Inferior parietal cortex (tissue), 1 donor: Measurements from ENCODE around the gene ARAP1.

ENCODE experiments used
- DNase-seq: peaks from one replicate; pipeline ENCODE4 v3.0.0-alpha.2; 2016; ENCODE audit errors: extremely low spot score

Gene ARAP1

DNA sequence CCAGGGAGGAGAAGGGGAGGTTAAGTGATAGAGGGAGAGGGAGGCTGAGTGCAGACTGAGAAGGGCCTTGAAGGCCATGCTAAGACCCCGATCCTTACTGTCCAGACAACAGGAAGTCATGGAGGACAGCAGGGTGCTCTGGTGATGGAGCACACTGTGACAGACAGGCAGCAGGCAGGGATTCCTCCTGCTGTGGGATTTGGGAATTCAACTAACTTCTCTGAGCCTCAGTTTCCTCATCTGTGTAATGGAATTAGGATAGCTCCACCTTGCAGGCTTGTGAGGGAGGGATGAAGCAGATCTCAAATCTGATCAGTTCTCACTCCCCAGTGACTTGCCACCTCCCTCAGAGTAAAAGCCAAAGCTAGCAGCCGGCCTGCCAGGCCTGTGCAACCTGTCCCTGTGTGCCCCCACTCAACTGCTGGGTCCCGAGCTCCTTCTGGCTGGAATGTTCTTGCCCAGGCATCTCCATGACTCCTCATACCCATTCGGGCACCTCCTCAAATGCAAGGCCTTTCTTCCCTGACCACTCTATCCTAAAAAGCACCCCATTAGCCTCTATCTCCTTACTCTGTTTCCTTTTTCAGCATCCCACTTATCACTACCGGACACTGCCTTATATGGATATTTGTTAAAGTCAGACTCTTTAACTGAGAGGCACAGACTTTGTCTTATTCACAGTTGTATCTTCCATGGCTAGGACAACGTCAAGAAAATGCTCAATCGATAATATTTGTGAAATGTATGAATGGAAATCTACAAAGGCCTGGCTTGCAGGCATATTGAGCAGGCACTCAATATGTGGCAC is 9.5 kb downstream of the ARAP1 start:
- no peak for DNase-seq

DNA sequence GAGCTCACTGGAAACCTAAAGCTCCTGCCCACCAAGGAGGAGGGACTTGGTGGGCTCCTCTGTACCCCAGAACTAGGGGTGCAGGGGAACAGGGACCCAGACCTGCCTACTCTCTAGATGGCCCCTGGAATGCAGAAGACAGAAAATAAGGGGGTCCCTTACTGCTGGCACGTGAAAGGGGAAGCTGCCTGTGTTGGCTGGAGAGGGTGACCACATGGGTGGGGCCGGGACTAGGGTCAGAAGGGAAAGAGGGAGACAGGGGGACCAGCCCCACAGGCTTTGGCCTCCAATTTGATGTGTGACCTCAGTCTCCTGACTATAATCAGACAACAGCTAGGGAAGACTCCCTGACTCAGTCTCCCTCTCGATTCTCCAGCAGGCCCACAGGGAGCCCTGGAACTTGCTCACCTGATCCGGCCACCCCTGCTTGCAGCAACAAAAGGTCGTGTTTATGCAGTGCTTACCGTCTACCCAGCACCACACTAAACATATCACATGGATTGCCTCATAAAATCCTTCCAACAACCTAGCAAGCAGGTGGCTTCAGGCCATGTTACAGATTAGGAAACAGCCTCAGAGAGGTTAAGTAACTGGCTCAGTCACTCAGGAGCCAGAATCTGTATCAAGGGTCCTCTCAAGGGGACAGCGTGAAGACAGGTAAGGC is 10.2 kb downstream of the ARAP1 start:
- DNase-seq, result no peak

DNA sequence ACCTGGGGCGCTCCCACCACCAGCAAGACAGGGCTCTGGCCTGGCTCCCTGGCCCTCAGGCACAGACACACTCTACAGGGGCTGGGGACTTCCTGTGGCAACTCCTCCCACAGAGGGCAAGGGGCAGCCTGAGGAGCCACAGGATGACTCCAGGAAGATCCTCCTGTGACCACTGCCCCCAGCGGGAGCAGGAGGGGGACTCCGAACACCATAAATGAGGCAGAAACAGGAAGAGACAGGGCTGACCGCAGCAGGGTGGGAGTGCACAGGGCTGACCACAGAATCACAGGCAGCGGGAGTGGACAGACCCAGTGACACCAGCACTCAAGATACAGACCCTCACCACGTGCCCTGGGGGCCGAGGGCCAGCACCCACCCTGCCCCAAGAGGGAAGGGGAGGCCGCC is 10.8 kb downstream of the ARAP1 start:
- no peak for DNase-seq

DNA sequence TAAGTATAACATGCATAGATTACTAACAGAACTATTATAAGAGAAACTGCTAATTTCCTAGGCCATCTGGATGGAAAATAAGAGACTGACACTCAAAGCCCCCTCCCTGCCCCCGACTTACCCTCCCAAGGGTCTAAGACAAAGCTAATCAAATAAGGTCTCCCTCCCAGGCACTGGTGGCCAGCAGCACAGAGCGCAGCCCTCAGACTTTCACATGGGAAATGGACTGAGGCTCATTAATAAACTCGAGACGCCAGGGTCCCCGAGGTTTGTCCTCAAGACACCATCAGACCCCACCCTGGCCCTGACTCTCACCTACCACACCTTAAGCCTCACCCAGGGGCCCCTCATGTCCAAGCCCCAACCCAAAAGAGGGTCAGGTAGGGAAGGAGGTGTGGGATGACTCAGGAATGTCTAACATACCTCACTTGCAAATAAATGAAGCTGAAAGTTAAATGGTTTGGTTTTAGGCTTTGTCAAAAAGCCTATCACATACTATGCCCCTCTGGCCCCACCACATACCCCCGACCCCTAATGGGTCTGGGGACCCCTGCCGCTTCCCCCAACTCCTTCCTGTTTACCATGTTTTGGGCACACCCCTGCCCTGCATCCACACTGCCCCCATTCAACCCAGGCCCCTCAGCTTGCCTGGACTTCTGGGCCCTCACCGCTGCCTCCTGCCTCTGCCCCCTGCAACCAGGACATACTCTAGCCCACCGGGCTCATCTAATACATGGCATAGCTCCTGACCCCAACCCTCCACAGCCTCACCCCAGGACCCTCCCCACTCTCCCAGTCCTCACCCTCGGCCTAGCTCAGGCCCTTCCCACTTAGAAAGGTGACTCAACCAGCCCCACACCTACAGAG is 11.4 kb downstream of the ARAP1 start:
- DNase-seq, result no peak

DNA sequence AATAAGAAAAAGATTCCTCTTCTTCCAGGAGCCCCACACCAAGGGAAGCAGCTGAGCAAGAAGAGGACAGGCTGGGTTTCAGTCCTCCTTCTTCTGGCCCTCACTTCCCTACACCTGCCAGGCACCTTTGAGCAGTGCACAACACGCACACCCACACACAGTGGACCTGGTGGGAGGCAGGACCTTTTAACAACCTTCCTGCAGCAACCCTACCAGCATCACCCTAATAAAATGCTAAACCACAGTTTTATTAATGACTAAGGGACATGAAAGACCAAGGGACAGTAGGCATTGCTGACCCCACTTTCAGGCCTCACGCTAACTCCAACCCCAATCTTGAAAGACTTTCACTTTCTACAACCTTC is 12.2 kb downstream of the ARAP1 start:
- DNase-seq, result no peak

DNA sequence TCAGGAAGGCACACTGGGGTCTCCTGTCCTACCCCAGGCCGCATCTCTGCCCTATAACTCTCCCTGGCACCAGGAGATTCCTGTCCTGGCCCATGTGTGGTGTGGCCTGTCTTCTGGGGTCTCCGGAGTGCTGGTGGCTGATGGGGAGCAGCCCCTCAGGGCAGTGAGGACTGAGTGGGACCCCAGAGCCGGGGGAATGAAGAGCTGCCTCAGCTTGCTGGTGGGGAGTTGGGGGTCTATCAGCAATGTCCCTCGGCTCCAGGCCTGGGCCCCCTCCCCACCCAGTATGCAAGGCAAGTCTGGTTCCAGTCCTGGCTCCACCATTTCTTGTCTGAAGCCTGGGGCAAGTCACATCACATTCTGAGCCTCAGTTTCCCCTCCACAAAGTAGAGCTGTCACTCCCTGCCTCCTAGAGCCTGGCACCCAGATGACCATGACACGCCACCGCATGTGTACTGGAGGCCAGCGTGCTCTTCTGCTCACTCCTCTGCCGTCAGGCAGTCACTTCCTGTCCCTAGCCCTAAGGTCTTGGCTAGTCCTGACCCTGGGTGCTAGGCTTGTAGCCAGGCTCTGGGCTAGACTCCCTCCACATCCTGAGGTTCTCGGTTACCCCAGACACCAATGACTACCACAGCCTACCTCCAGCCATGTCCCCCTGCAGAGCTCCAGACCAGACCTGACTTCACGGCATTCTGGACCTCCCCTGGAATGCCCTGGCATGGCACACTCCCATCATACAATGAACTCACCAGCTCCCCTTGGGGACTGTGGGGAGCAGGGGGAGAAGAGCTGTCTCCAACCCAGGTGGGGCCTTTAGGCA is 12.8 kb downstream of the ARAP1 start:
- no peak for DNase-seq

DNA sequence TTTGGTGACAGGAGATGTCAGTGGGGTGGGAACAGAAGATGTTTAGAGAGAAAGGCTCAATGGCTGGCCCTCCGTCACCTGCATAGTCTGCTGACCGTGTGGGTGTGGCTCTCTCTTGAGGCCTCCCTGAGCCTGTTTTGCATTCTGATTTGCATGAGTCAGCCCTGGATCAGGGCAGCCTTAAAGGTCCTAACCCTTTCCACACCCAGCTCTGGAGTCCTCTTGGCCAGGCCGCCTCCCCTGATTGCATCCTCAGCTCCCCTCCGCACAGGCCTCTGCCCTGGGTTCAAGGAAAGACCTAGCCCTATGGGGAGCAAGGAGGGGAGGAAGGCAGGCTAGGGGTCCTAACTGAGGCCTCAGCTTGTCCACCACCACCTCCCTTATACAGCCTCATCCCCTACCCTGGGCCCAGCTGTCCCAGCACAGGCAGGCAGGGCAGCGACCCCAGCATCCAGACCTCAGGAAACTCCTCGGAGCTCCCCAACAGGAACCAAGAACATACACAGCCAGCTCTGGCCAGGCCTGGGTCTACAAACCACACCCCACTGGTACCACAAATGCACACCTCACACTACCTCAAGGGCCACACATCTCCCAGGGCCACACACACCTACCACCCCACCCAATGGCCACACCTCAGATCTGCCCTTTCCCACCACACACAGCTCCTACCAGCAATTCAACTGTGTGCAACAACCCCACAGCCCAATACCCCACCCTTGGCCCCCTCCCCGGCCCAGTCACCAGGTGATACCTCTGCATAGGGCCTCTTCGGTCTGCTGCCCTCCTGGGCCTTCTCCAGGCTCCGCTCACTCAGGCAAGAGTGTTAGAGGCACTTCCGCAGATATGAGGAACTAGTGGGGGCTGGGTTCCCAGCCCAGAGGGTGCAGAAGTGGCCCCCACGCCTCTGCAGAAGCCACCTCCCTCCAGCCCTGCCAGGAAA is 13.7 kb downstream of the ARAP1 start:
- DNase-seq, result no peak

DNA sequence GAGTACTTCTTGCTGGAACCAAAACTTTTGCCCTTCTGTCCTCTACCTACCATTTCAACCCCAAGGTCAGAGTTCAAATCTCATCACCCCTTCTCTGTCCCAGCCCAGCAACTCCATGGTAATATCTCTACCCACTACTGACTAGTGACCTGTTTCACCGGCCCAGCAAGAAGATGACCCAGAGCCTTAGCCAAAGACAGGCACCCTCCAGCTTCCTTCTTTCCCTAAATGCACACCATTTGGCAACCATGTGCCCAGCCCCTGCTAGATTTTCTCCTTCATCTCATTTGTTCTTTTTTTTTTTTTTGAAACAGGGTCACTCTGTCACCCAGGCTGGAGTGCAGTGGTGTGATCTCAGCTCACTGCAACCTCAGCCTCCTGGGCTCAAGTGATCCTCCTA is 14.9 kb downstream of the ARAP1 start:
- DNase-seq, result no peak

DNA sequence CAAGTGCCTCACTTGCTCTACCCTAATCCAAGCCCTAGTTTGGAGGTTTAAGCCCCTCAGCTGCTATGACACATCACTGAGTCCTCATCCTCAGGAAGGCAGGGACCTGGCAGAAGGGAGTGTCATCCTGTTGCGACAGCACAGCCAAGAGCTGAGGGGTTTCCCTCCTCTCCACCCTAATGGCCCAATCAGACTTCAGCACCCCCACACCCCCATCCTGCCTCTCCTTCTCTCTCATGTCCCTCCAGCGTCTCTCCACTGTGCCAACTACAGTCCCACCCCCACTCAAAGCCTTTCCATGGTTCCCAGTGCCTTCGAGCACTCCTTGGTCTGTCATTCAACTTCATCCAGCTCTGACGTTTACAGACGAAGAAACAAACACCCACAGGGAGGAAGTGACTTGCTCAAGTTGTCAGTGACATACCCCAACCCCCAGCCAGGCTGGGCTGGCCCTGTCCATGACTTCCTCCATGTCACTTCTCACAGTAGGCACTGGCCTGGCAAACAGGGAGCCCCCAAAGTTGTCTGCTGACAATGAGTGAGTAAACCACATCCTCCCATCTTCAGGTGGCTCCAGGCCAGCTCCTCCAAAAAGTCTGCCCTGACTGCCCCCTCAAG is 15.6 kb downstream of the ARAP1 start:
- DNase-seq, result no peak

DNA sequence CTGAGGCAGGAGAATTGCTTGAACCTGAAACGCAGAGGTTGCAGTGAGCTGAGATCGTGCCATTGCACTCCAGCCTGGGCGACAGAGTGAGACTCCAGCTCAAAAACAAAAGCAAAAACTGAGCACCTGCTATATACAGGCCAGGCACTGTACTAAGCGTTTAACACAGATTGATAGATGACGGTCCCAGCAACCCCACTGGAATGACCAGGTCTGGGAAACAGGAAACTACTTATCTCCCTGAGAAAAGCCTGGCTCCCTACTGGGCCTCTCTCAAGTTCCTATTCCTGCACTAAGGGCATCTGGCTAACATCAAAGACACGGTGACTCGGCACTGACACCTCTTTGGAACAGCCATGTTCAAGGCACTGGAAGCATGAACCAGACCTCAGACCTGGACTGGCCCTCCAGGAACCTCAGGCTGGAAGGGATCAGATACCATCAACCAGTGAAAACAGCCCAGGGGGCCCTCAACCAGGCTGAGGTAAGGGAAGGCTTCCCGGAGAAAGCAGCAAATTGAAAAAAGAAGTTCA is 16.6 kb downstream of the ARAP1 start:
- no peak for DNase-seq

DNA sequence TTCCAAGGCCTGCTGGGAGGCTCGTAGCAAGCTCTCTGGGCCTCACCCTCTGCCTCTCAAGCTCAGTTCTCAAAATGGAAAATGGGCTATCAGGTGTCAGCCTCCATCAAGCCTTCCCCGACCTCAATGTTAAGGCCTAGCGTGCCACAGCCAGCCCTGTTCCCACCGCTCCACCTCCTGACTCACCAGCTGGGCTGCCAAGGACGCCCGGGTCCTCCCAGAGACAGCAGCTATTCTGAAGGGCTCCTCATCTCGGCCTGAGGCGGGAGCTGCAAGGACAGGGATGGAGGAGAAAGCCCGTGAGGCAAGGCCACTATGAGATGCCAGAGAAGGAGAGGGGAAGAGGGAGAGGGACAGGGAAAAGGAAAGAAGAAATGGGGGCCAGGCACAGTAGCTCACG is 19.9 kb downstream of the ARAP1 start:
- DNase-seq, result no peak

DNA sequence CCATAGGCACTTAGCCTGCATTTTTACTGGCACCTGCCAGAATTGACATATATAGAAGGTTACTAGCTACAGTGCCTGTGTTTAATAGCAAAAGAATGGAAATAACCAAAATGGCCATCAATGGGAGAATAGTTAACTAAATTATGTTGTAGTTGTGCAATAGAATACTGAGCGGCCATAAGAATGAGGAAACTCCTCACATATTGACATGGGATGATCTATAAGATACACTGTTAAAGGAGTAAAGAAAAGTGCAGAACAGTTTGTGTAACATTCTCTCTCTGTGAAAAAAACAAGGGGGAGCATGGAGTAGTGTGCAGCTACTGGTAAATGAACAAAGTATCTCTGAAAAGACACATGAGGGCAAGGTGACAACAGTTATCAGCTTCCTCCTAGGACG is 21.5 kb downstream of the ARAP1 start:
- DNase-seq, result no peak

DNA sequence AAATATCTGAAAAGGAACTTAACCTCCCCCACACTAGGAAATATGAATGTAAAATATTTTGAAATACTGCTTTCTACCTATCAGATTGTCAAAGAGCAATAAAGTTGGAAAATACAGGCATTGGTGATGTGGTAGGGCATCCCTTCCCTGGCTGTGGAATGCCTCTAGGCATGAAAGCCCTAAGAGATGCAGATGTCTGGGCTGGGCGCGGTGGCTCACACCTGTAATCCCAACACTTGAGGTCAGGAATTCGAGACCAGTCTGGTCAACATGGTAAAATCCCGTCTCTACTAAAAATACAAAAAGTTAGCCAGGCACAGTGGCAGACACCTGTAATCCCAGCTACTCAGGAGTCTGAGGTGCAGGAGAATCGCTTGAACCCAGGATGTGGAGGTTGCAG is 22.0 kb downstream of the ARAP1 start:
- DNase-seq, result no peak

DNA sequence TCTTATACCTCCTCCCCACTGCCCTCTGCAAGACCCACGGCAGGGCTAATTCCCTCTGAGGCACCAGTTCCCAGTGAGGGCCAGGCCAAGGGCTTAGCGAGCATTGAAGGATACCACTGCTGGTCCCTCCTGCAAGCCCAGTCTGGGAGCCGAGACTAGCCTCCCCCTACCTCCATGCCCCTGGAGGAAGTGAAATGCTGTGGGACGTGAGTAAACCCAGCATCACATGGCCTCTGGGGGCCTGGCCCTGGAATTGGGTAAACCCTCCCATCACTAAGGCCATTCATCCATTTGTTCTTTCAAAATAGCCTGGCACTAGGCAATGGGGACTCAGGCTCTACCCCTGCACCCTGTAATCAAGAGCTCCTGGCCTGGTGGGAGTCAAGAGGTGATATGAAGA is 24.7 kb downstream of the ARAP1 start:
- DNase-seq, result no peak

DNA sequence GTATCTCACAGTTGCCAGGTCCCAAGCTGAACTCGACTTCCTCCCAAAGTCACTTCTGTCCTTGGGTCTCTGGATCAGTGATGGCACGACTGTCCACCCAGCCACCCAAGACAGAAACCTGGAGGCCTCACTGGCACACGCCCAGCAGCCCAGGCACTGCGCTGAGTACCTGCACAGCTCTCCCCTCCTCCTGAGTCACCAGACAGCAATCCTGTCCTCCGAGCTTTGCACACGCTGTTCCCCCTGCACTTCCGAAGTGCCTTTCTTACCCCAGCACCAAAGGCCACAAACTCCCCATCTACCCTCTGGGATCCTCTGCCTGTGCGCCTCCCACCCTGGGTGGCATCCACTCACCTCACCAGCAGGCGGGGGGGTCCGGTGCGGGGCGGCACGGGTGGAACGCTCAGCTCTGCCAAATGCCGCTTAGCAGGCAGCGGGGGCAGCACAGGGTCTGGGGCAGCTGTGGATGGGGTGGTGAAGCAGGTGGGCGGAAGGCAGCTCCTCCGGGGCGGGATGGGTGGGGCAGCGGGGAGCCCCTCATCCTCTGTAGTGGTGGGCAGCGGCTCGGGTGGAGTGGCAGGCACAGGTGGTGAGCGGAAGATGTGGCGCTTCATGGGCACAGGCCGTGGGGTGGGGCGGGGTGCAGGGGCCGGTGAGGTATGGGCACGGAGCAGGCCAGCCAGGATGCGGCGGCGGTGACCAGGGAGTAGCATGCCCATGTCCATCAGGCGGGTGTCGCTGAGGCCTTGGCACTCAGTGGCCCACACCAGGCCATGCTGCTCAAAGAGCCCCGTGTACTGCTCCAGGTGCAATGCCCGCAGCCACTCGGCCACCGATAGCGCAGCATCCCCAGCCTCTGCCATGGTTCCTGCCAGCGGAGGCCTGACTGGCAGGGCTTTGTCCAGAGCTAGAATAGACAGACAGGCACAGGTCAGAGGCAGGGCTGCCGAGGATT is 25.7 kb downstream of the ARAP1 start:
- DNase-seq, result no peak

DNA sequence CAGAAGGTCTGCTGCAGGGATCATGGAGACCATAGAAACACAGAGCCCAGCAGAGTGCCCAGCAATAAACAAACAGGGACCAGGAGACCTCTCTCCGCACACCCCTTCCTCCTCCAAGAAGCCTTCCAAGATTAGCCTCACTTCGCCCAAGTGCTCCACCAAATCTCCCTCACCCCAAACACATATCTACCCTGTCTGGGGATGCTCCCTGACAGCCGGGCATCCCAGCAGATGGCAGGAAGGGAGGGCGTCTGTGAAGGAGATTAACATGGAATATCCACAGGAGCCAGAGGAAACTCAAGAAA is 26.5 kb downstream of the ARAP1 start:
- no peak for DNase-seq

DNA sequence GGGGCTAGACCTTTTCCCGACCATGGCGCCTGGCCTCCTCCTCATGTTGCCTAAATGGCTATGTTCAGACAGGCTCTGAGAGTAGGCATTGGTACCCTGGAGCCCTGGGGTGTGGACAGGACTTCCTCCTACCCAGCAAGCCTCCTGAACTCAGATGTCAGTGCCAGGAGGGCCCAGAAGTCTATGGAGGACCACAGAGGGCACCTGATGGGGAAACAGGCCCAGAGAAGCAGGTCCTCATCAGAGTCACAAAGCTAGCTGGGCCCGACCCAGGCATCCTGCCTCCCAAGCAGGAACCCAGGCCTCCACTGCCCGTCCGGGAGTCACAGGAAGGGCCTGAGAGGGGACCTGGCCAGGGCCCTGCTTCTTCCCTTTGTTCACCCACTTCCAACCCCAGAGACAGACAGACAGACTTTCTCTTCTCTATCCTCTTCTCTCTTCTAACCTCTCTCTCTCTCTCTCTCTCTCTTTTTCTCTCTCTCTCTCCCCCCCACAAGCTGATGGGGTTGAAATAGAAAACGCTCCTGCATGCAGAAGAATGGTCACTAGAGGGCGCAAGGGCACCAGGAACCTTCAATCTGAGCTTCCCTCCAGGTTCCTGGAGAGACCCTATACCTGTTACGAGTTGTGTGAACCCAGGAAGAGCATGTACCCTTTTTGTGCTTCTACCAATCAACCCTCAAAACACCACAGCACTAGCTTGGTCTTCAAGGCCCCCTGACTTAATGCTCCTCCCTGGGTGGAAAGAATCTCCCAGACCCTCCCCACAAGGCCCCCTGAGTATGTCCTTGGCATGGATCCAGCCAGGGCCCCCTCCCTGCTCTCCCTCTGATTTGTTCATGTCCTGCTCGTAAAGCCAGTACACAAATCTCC is 27.1 kb downstream of the ARAP1 start:
- DNase-seq, result peak; percentile 93

DNA sequence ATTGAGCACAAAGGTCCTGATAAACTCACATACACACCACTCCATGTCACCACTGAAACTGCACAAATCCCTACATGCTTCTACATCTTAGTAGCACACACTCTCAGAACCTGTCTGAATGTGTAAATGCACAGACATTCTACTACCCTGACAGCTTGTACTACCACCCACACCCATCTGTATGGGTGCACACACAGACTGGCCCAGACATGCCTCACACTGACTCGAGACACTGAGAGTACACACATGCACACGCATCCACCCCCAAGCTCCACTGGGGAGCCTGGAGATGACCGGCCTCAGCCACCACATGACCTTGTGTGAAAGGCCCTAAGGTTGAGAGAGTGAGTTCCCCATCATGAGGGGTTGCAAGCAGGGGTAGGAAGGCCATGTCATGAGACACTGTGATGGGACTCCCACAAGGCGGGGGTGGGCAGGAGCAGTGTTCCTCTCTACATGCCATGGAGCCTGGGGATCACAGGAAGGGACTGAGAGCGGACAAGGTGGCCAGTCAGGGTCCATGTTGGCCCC is 28.1 kb downstream of the ARAP1 start:
- DNase-seq, result no peak
